ENCODE data around the gene POLR3B.
A peak's percentile ranks its signal among the peaks of the same experiment; 100 is the strongest.
"Not testable (repeated sequence)": the region's sequence is repeated elsewhere in the genome, so short reads cannot be mapped to it uniquely, and the experiment has no call there.

Gene POLR3B

DNA sequence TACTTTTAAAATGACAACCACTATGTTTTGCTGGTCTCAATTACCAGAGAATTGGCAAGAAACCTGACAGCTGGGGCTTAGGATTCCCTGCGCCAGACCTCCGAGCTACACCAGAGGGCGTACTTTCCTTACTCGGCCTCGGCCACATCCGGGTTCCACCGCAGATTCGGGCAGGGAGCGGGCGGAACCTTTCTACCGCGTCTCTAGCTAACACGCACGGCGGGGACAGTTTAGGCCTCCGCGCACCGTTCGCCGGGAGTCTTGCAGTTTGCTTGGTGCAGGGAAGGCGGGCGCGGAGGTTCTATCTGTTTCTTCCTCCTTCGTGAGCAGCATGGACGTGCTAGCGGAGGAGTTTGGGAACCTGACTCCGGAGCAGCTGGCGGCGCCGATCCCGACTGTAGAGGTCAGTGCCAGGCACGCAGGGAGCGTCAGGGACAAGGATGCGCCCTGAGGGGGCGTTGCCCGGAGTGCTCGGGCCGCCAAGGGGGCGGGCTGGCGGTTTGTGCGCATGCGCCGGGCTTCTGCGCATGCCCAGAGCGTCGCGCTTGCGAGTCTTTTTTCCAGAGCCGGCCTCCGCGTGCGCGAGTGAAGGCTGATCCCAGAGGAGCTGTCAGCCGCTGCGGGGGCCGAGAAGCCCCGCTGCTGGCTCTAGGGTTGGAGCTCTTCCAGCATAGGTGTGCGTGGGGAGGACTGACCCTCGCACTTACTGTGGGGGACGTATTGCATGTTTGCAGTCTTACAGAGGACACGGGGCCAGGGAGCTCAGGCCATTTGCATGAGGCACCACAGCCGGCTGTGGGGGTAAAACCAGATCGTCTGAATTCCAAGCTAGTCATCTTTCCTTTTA, at the start of gene POLR3B:
Gene POLR3B, plus strand, starts transcription at position 200 of the 847 bp plus-strand sequence. Its CDS starts 132 bp downstream, at position 332.
- peak; percentile 95 for DNase-seq

DNA sequence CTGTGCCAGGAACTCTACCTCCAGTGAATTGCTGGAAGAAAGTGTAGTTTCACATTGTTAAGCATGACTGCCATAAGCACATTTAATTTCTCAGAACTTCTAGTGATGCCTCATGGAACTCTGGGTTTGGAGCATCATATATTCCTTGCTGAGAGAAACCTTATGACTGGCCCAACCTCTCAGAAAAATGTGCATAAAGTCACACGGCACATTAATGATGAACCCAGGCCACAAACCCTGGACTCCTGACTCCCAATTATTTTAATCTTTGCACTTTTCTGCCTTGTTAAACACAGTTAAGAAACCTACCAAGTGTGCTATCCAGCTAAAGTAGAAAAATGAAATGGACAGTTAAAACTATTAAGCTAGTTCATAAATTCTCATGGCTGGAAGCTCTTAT, 49.4 kb upstream of the POLR3B start:
- no peak for DNase-seq

DNA sequence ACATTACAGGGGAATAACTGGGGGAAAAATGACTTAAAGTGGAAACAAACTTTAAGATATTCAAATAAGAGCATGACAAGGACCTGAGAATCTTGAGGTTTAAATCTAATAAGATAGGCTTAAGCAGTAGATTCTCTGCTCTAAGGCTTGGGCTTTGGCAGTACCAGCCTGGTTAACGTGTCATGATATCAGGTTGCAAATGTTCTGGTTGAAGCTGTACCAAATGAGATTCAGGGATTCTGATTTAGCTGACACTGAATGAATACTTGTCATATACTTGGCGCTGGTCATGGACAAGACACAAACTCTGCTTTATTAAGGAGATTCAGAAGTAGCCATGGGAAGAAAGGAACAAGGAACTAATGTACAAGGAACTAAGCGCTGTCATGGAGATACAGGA, 48.9 kb upstream of the POLR3B start:
- DNase-seq = no peak

DNA sequence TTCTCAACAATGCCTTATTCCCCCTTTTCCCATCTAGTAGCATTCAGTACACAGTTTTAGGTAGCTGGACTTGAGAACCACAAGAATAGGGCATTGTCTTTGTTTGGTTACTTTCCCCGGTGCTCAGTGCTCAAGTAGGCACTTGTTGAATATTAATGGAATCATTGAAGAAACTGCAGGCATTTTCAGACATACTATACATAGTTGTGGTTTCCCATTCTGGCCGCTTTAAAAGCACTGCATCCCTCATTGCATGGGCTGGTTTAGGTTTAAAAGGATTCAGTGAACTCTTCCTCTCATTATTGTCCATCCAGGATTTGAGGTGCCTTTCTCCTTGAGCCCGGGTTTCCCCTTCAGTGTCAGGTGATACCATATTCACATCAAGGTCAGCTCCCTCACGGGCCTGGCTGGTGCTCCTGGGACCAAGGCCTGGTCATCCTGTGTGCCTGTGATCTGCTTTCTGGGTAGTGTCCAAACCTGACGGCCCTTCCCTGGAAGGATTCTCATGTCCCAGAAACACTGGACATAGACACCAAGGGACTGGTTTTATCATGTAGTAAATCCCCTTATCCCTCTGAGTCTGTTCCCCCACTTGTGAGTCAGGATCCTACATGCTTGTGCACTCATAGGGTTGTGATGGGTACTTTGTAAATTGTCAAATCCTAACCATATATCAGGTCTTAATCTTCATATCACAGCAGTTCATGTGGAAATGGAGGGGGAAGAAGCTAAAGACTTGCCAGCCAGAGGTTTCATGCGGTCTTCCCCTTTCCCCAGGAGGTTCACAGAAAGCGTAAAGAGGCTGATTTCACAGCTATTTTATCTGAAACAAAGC, 47.7 kb upstream of the POLR3B start:
- no peak for DNase-seq

DNA sequence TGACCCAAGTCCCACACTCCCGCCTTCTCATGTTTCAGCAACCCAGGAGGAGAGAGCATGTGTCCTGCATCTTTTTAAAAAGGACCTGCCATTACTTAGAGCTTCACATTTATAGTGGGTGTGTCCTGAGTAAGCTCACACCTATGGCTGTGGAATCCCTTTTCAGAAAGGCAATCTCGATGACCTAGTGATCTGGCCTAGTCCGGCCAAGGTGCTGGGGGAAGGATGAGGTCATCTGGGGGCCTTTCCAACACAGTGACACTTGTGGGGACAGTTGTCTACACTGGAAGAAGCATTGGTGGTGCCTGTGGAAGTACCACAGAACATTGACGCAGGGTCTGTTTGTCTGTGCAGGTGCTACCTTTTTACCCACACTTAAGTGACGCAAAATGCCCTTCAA, 46.9 kb upstream of the POLR3B start:
- no peak for DNase-seq

DNA sequence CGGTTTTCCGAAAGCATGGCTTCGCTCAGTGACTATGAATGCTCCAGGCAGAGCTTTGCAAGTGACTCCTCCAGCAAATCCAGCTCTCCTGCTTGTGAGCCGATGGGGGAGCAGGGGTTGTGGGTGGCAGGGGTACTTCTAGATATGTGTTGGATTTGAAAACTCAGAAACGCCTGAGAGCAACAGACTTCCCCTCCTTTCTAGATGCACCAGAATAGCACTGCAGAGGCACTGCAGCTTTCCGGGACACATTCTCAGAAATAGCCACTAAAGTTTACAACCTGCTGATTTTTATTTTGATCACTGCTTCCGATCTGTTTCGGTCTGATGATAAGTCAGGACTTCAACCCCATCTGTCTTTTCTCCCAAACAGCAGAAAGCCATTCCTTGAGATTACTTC, 46.4 kb upstream of the POLR3B start:
- no peak for DNase-seq

- DNase-seq = not testable (repeated sequence)
These were observed 44.1 kb upstream of the POLR3B start for GRCh38 chr12:106313413-106313812.

- DNase-seq = no peak
These were observed 42.0 kb upstream of the POLR3B start for GRCh38 chr12:106315523-106315922.

DNA sequence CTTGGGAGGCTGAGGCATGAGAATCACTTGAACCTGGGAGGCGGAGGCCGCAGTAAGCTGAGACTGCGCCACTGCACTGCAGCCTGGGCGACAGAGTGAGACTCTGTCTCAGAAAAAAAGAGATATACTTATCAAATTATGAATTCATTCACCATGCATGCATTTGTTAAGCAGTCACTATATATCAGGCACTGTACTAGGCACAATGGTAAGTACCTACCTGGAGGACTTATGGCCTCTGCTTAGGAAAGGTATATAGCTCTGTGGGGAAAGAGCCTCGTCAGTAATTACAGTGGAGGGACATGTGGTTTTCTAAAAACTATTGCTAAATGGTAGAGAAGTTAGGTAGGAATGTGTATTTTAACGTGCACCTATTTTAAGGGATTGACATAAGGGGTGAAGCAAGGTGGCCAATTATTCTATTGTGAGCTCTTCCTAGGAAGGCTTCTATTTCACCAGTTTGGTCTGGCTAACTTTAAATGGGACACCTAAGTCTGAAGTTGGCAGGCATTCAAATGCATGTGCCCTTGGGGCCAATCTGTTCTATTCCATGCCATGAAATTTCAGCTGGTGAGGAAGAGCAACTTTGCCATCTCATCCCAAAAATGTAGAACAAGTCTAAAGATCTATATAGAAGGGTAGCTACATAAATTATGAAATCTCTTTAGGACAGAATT, 40.0 kb upstream of the POLR3B start:
- no peak for DNase-seq

DNA sequence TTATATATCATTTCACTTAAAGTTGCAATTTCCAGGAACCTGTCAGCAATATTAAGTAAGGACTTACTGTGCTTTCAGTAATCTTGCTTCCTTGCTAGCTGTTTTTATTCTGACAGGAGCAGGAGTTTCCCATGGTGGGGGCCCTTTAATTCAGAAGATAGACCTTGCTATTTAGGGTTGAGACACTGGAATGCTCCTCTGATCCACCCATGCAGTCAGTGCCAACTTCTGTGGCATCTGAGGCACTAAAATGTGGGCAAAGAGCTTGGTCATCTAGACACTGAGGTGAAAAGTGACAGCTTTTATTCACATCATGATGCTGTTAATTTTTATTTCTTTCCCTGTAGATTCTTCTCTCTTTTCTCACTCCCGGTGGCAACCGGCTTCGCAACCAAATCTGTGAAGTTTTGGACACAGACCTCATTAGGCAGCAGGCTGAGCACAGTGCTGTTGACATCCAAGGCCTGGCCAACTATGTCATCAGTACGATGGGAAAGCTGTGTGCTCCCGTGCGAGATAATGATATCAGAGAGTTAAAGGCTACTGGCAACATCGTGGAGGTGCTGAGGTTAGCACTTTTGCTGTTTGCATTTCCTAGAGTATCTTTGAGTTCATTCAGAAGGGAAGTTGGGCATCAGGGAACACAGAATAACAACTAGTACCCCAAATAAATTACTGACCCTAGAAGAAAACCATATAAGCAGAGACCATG, 36.3 kb upstream of the POLR3B start:
- DNase-seq = no peak

DNA sequence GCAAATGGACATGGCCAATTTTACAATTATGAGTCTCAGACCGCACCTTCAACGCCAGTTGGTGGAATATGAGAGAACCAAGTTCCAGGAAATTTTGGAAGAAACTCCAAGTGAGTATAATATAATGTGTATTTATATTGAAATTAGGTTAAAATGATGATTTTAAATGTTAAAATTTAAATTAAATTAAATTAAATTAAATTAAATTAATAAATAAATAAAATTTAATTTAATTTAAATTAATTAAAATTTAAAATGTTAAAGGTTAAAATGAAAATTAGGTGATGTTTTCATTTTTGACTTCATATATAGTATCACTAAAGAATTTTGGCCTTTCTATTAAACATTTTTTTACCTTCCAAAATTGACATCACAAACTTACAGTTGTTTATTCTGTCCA, 34.0 kb upstream of the POLR3B start:
- no peak for DNase-seq

- DNase-seq = no peak
These were observed 30.2 kb upstream of the POLR3B start for GRCh38 chr12:106327309-106327869.

DNA sequence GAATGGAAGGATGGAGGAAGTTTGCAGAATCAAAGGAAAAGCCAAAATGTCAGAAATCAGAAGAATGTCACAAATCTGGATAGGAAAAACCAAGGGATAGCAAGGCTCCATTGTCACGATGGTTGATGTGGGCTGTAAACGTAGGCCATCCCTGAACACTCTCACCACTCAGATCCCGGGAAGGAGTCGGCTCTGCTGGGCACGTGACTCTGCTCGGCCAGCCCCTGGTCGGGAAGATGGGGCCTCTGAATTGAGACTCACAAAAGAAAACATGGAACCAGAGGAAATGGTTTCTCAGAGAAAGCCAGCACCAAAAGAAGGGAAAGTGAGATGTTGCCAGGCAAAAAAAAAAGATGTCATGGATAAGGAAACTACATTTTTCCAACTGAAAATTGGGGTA, 28.8 kb upstream of the POLR3B start:
- DNase-seq = no peak

GRCh38 chr12:106329231-106329982, 28.1 kb upstream of the POLR3B start:
- peak; percentile 55 for DNase-seq

GRCh38 chr12:106331599-106331998, 25.9 kb upstream of the POLR3B start:
- no peak for DNase-seq

GRCh38 chr12:106332536-106332935, 25.0 kb upstream of the POLR3B start:
- DNase-seq = no peak

GRCh38 chr12:106333010-106333409, 24.5 kb upstream of the POLR3B start:
- DNase-seq = no peak

DNA sequence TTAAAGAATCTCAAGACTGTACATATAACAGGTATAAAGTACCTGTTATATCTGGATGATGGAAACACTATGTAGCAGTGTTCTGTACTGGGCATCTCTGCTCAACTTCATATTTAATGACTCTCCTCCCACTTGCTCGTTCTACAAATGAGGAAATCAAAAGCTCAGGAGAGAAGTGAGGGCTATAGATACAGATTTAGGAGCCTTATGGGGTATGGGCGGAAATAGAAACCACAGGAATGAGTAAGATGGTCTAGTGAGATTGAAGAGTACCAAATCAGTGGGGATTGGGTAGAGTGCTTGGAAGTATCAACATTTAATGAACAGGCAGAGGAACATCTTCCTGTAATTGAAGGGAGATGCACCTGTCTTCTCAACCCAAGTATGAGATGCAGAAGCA, 23.8 kb upstream of the POLR3B start:
- no peak for DNase-seq

GRCh38 chr12:106341086-106341877, 16.3 kb upstream of the POLR3B start:
- DNase-seq = no peak

- no peak for DNase-seq
These were observed 14.9 kb upstream of the POLR3B start for GRCh38 chr12:106342397-106343213.

Measured in NCI-H1105 (cell line).